HepG2 (cell line): ENCODE results near the gene PHF10. TPM values are rescaled to one million over a fixed set of nuclear protein-coding genes. Genes with fewer than 3 reads are reported as not detected.
A peak's percentile ranks its signal among the peaks of the same experiment; 100 is the strongest.

ENCODE experiments used
- ATF2 ChIP-seq: sonication (generic); formaldehyde crosslinking; IDR thresholded peaks from 2 replicates; pipeline ENCODE4 v1.4.0; 2020; ENCODE audit warnings: missing genetic modification reagents
- GABPB1 ChIP-seq: IDR thresholded peaks from 2 replicates; pipeline ENCODE4 v1.6.1; 2016; ENCODE audit warnings: mild to moderate bottlenecking, missing genetic modification reagents, moderate library complexity, missing compliant biosample characterization
- JARID2 ChIP-seq: sonication (generic); formaldehyde crosslinking; IDR thresholded peaks from 2 replicates; pipeline ENCODE4 v1.8.1; 2023; ENCODE audit warnings: missing genetic modification reagents, inconsistent platforms; ENCODE audit not compliant: insufficient replicate concordance
- KDM2A ChIP-seq: sonication (generic); formaldehyde crosslinking; IDR thresholded peaks from 2 replicates; pipeline ENCODE4 v1.4.0; 2020; ENCODE audit warnings: low read depth, missing genetic modification reagents, borderline replicate concordance
- KDM5B ChIP-seq: sonication (generic); formaldehyde crosslinking; IDR thresholded peaks from 2 replicates; pipeline ENCODE4 v1.4.0; 2020; ENCODE audit warnings: missing genetic modification reagents, mild to moderate bottlenecking, borderline replicate concordance
- KDM6A ChIP-seq: IDR thresholded peaks from 2 replicates; pipeline ENCODE4 v1.6.1; 2016; ENCODE audit warnings: low read depth
- NFE2 ChIP-seq: sonication (generic); formaldehyde crosslinking; IDR thresholded peaks from 2 replicates; pipeline ENCODE4 v1.4.0; 2020; ENCODE audit warnings: missing genetic modification reagents
- NKX3-1 ChIP-seq: sonication (generic); formaldehyde crosslinking; IDR thresholded peaks from 2 replicates; pipeline ENCODE4 v1.5.0; 2020; ENCODE audit warnings: missing genetic modification reagents
- PAXIP1 ChIP-seq: sonication (generic); formaldehyde crosslinking; conservative IDR thresholded peaks from 2 replicates; pipeline ENCODE4 v1.4.0; 2020; ENCODE audit warnings: mild to moderate bottlenecking, missing genetic modification reagents, moderate library complexity
- REL ChIP-seq: sonication (generic); formaldehyde crosslinking; conservative IDR thresholded peaks from 2 replicates; pipeline ENCODE4 v1.8.0; 2022; ENCODE audit warnings: mild to moderate bottlenecking, missing genetic modification reagents, moderate library complexity
- SIN3A ChIP-seq: IDR thresholded peaks from 2 replicates; pipeline ENCODE4 v1.6.1; 2011; ENCODE audit warnings: low read depth, mild to moderate bottlenecking, control low read depth, low read length, borderline replicate concordance
- SRY ChIP-seq: sonication (generic); formaldehyde crosslinking; IDR thresholded peaks from 2 replicates; pipeline ENCODE4 v1.8.0; 2022; ENCODE audit warnings: mild to moderate bottlenecking, missing genetic modification reagents
- YY1 ChIP-seq: IDR thresholded peaks from 2 replicates; pipeline ENCODE4 v1.6.1; 2011; ENCODE audit warnings: low read length, low read depth, moderate library complexity, mild to moderate bottlenecking; ENCODE audit not compliant: insufficient read depth, insufficient replicate concordance
- ZBTB7B ChIP-seq: sonication (generic); formaldehyde crosslinking; IDR thresholded peaks from 2 replicates; pipeline ENCODE4 v1.4.0; 2020; ENCODE audit warnings: missing genetic modification reagents
- ZFP1 ChIP-seq: IDR thresholded peaks from 2 replicates; pipeline ENCODE4 v1.6.1; 2016
- polyA plus RNA-seq, 8 experiments: library from polyadenylated mRNA; depleted of rRNA in 3 of 8; stranded (reverse) in 7 of 8; unstranded in 1 of 8; fragments of >200 nt; fragmentation: Illumina TruSeq in 4 of 8; extraction: Trizol in 4 of 8; gene quantifications; 2 replicates each; pipeline versions ENCODE4 v1.2.1 to v1.2.3, GENCODE V29; 2011 to 2016; ENCODE audit warnings: low read depth in 4 of 8, missing spikeins in 1 of 8, mixed read lengths in 1 of 8; ENCODE audit not compliant: insufficient read depth in 1 of 8
- total RNA-seq, 5 experiments: library from RNA; depleted of rRNA; stranded (reverse); fragments of >200 nt; fragmentation: Illumina TruSeq; extraction: Trizol; gene quantifications; 2 replicates each; pipeline ENCODE4 v1.2.3, GENCODE V29; 2016; ENCODE audit warnings: low read depth in 1 of 5
- TF ChIP-seq, protein P1 (sequence below), 2 experiments: fragments of 450-650 bp in 1 of 2; sonication (generic) in 1 of 2; formaldehyde crosslinking; IDR thresholded peaks; 2 replicates each; pipeline versions ENCODE4 v1.5.0 to v1.8.0; 2020 to 2022; ENCODE audit warnings: mild to moderate bottlenecking in 1 of 2, missing genetic modification reagents in 1 of 2
- TF ChIP-seq, protein P2 (sequence below): sonication (generic); formaldehyde crosslinking; IDR thresholded peaks from 2 replicates; pipeline ENCODE4 v1.5.0; 2020; ENCODE audit warnings: mild to moderate bottlenecking, missing genetic modification reagents, moderate library complexity
- TF ChIP-seq, protein P3 (sequence below): IDR thresholded peaks from 2 replicates; pipeline ENCODE4 v1.6.1; 2016; ENCODE audit warnings: missing genetic modification reagents, missing compliant biosample characterization
- TF ChIP-seq, protein P4 (sequence below): sonication (generic); formaldehyde crosslinking; IDR thresholded peaks from 2 replicates; pipeline ENCODE4 v1.4.0; 2020; ENCODE audit warnings: mild to moderate bottlenecking, low read depth, missing genetic modification reagents

PHF10 gene
- total and polyA plus RNA-seq, 2 of the 13 experiments (the other 11 are each of a cell fraction or from before 2014, with no cell fraction given), result 42.1 to 84.1 TPM

GRCh38 chr6:169722362-169723199, 1.7 kb downstream of the PHF10 start (continued):
- TF ChIP-seq KDM5B (CRISPR knock-in tag) (peak; percentile 63; the same call in 1 of the 2 replicates), KDM6A (CRISPR knock-in tag) (no peak), ZBTB7B (CRISPR knock-in tag) (0 out of 2 replicates have a peak, but pooled peaks have one; percentile 9), YY1 (no peak), NFE2 (no peak), PAXIP1 (no peak), SIN3A (peak; percentile 30; the same call in 1 of the 2 replicates), NKX3-1 (CRISPR knock-in tag) (0 out of 2 replicates have a peak, but pooled peaks have one; percentile 9), ATF2 (CRISPR knock-in tag) (no peak), JARID2 (CRISPR knock-in tag) (no peak), GABPB1 (CRISPR knock-in tag) (peak; percentile 49; the same call in 1 of the 2 replicates), ZFP1 (CRISPR knock-in tag) (no peak), SRY (no peak), KDM2A (CRISPR knock-in tag) (peak; percentile 54; the same call in 1 of the 2 replicates), REL (no peak)
- TF ChIP-seq, protein P1, sequence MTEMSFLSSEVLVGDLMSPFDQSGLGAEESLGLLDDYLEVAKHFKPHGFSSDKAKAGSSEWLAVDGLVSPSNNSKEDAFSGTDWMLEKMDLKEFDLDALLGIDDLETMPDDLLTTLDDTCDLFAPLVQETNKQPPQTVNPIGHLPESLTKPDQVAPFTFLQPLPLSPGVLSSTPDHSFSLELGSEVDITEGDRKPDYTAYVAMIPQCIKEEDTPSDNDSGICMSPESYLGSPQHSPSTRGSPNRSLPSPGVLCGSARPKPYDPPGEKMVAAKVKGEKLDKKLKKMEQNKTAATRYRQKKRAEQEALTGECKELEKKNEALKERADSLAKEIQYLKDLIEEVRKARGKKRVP (CRISPR knock-in tag; IDR thresholded peaks at IDR 0.05), result no peak
- TF ChIP-seq, protein P2, sequence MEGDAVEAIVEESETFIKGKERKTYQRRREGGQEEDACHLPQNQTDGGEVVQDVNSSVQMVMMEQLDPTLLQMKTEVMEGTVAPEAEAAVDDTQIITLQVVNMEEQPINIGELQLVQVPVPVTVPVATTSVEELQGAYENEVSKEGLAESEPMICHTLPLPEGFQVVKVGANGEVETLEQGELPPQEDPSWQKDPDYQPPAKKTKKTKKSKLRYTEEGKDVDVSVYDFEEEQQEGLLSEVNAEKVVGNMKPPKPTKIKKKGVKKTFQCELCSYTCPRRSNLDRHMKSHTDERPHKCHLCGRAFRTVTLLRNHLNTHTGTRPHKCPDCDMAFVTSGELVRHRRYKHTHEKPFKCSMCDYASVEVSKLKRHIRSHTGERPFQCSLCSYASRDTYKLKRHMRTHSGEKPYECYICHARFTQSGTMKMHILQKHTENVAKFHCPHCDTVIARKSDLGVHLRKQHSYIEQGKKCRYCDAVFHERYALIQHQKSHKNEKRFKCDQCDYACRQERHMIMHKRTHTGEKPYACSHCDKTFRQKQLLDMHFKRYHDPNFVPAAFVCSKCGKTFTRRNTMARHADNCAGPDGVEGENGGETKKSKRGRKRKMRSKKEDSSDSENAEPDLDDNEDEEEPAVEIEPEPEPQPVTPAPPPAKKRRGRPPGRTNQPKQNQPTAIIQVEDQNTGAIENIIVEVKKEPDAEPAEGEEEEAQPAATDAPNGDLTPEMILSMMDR, result no peak
- TF ChIP-seq, protein P3, sequence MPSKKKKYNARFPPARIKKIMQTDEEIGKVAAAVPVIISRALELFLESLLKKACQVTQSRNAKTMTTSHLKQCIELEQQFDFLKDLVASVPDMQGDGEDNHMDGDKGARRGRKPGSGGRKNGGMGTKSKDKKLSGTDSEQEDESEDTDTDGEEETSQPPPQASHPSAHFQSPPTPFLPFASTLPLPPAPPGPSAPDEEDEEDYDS (CRISPR knock-in tag), result no peak
- TF ChIP-seq, protein P4, sequence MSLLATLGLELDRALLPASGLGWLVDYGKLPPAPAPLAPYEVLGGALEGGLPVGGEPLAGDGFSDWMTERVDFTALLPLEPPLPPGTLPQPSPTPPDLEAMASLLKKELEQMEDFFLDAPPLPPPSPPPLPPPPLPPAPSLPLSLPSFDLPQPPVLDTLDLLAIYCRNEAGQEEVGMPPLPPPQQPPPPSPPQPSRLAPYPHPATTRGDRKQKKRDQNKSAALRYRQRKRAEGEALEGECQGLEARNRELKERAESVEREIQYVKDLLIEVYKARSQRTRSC (CRISPR knock-in tag), result no peak
